Spleen (tissue), 11 donors: ENCODE data around the gene CSE1L. TPM values are rescaled to one million over a fixed set of nuclear protein-coding genes. Genes with fewer than 3 reads are reported as not detected.

Experiments
- DNase-seq: peaks from one replicate; pipeline ENCODE4 v3.0.0-alpha.2; 2020
- H3K27ac ChIP-seq, 8 donors: fragments of 200-600 bp; sonication (generic) in 7 of 8; 1 replicate in 4 of 8; 2 replicates in 4 of 8; pipeline versions ENCODE4 v1.5.0 to v1.8.0; 2016 to 2021; ENCODE audit warnings: inconsistent platforms in 4 of 8, mild to moderate bottlenecking in 4 of 8, moderate library complexity in 1 of 8
- H3K27me3 ChIP-seq, 7 donors: fragments of 200-600 bp; sonication (generic) in 6 of 7; replicated peaks in 1 of 7; 1 replicate in 4 of 7; 2 replicates in 3 of 7; pipeline versions ENCODE4 v1.5.0 to v1.8.0; 2016 to 2021; ENCODE audit warnings: inconsistent platforms in 3 of 7, mild to moderate bottlenecking in 1 of 7
- H3K36me3 ChIP-seq, 6 donors: fragments of 200-600 bp; sonication (generic) in 5 of 6; 1 replicate in 4 of 6; 2 replicates in 2 of 6; pipeline versions ENCODE4 v1.5.0 to v1.8.0; 2016 to 2021; ENCODE audit warnings: inconsistent platforms in 2 of 6
- H3K4me1 ChIP-seq, 6 donors: fragments of 200-600 bp; sonication (generic) in 5 of 6; 1 replicate in 3 of 6; 2 replicates in 3 of 6; pipeline versions ENCODE4 v1.5.0 to v1.8.0; 2016 to 2021; ENCODE audit warnings: inconsistent platforms in 3 of 6
- H3K4me3 ChIP-seq, 8 donors: fragments of 200-600 bp; sonication (generic) in 7 of 8; 1 replicate in 4 of 8; 2 replicates in 4 of 8; pipeline versions ENCODE4 v1.5.0 to v1.8.0; 2016 to 2021; ENCODE audit warnings: inconsistent platforms in 4 of 8, mild to moderate bottlenecking in 4 of 8, moderate library complexity in 2 of 8
- H3K9me3 ChIP-seq, 8 donors: fragments of 200-600 bp; sonication (generic) in 7 of 8; 1 replicate in 4 of 8; 2 replicates in 4 of 8; pipeline versions ENCODE4 v1.5.0 to v1.8.0; 2016 to 2021; ENCODE audit warnings: inconsistent platforms in 4 of 8
- CTCF ChIP-seq, 11 experiments: fragments of 200-600 bp in 7 of 11; fragments of 450-650 bp in 4 of 11; sonication (generic) in 4 of 11; IDR thresholded peaks in 8 of 11; conservative IDR thresholded peaks in 3 of 11; 1 replicate in 7 of 11; 2 replicates in 4 of 11; pipeline versions ENCODE4 v1.4.0 to v1.8.0; 2016 to 2021; ENCODE audit warnings: antibody characterized with exemption in 11 of 11, inconsistent platforms in 4 of 11, mild to moderate bottlenecking in 1 of 11
- POLR2A ChIP-seq, 3 donors: fragments of 450-650 bp; IDR thresholded peaks; one replicate each; pipeline ENCODE4 v1.5.1; 2017; ENCODE audit warnings: antibody characterized with exemption in 3 of 3, mild to moderate bottlenecking in 1 of 3
- POLR2AphosphoS5 ChIP-seq, 3 donors: sonication (generic); formaldehyde crosslinking; IDR thresholded peaks; one replicate each; pipeline ENCODE4 v1.5.1; 2017; ENCODE audit warnings: antibody characterized with exemption in 3 of 3
- WGBS, 5 donors: extraction: QIAGEN DNeasy Blood & Tissue Kit in 3 of 5; methylation state at CpG; one replicate each; pipeline versions ENCODE4 v1.1.5 to v1.1.7; 2013 to 2018; 5-methylcytosine and 5-hydroxymethylcytosine counted together
- intact Hi-C: fragments of 100-400 bp; cut with DNase I; formaldehyde crosslinking; loops from one replicate; pipeline ENCODE4 v1.15.0; 2023; ENCODE audit warnings: low total_unique reads
- polyA plus RNA-seq, 3 donors: library from polyadenylated mRNA; stranded (reverse); fragments of 200-250 nt; gene quantifications; one replicate each; pipeline ENCODE4 v1.2.1, GENCODE V29; 2013
- total RNA-seq, 7 donors: library from RNA; depleted of rRNA in 3 of 7; stranded (reverse); fragments of >200 nt in 3 of 7; fragmentation: NEBNext Ultra II Directional in 4 of 7; extraction: Animal tissue kit (Norgen Biotek cat#: 25700) in 4 of 7; gene quantifications; one replicate each; pipeline versions ENCODE4 v1.1.0 to v1.2.1, GENCODE V29; 2016 to 2021
- donor health status: healthy with polysubstance abuse.
- donor health status: DM: no; HTN: no; CAD: no; lungs with moderate emphysema.
- donor health status: DM: no; HTN: no; CAD: no.
- donor health status: Bipolar disorder and iron deficiency.
- donor health status: healthy.
- donor health status: DM: no; HTN: no; CAD: no.
- donor health status: DM: yes; HTN: yes; CAD: no.

CSE1L gene
- total and polyA plus RNA-seq, 10 donors: 16.7 to 51.5 (median 33.8) TPM

GRCh38 chr20:49110767-49111694, 64.9 kb downstream of the CSE1L start:
- Histone ChIP-seq H3K9me3 (no peaks in the 10 kb centered on the region), H3K27me3 (no peaks in the 10 kb centered on the region), H3K4me1 (no peaks in the 10 kb centered on the region), H3K36me3 (peaks cover 0 to 73% (median 42%) of the 10 kb centered on the region in 6 donors), H3K4me3 (no peak overlapping the region), H3K27ac (no peak overlapping the region)
- 93 to 98% (median 95%) methylated on average over 6 of the region's 6 CpGs for WGBS, 5 donors
- DNase-seq: no peak
- no peak for TF ChIP-seq POLR2A (IDR thresholded peaks at IDR 0.05)
- intact Hi-C loops: no loop called here

GRCh38 chr20:49112596-49113274, 66.6 kb downstream of the CSE1L start:
- Histone ChIP-seq H3K27ac (no peak overlapping the region), H3K9me3 (no peaks in the 10 kb centered on the region), H3K27me3 (no peaks in the 10 kb centered on the region), H3K4me3 (no peak overlapping the region), H3K4me1 (no peaks in the 10 kb centered on the region), H3K36me3 (peaks cover 0 to 85% (median 59%) of the 10 kb centered on the region in 6 donors)
- no peak for DNase-seq
- intact Hi-C loops: no loop called here
- WGBS, 5 donors: 93 to 96% (median 94%) methylated on average over 15 of the region's 15 CpGs
- no peak for TF ChIP-seq CTCF (IDR thresholded peaks at IDR 0.05 in 8 of 11, conservative IDR thresholded peaks at IDR 0.05 in 3 of 11)
- no peak for TF ChIP-seq POLR2A (IDR thresholded peaks at IDR 0.05)
- TF ChIP-seq POLR2AphosphoS5 (IDR thresholded peaks at IDR 0.05): no peak

- Histone ChIP-seq H3K4me3 (no peak overlapping the region), H3K36me3 (peaks cover 0 to 100% (median 81%) of the 10 kb centered on the region in 6 donors), H3K27me3 (no peaks in the 10 kb centered on the region), H3K9me3 (no peaks in the 10 kb centered on the region), H3K27ac (no peak overlapping the region), H3K4me1 (no peaks in the 10 kb centered on the region)
- no peak for DNase-seq
- no peak for TF ChIP-seq CTCF (IDR thresholded peaks at IDR 0.05 in 8 of 11, conservative IDR thresholded peaks at IDR 0.05 in 3 of 11)
- TF ChIP-seq POLR2A (IDR thresholded peaks at IDR 0.05): no peak
- no peak for TF ChIP-seq POLR2AphosphoS5 (IDR thresholded peaks at IDR 0.05)
- WGBS, 5 donors: 86 to 93% (median 89%) methylated on average over 7 of the region's 7 CpGs
- intact Hi-C loops: no loop called here
These were observed 69.5 kb downstream of the CSE1L start for GRCh38 chr20:49115564-49115963.

GRCh38 chr20:49118307-49118706, 72.2 kb downstream of the CSE1L start:
- no peak overlapping the region for H3K27ac ChIP-seq
- peaks cover 0 to 100% (median 87%) of the 10 kb centered on the region in 6 donors for H3K36me3 ChIP-seq
- no peaks in the 10 kb centered on the region for H3K4me1 ChIP-seq
- intact Hi-C loops: no loop called here
- no peaks in the 10 kb centered on the region for H3K9me3 ChIP-seq
- no peaks in the 10 kb centered on the region for H3K27me3 ChIP-seq
- DNase-seq: no peak
- 92 to 96% (median 95%) methylated on average over 3 of the region's 3 CpGs for WGBS, 5 donors
- no peak overlapping the region for H3K4me3 ChIP-seq
- TF ChIP-seq POLR2AphosphoS5 (IDR thresholded peaks at IDR 0.05) (no peak), CTCF (IDR thresholded peaks at IDR 0.05 in 8 of 11, conservative IDR thresholded peaks at IDR 0.05 in 3 of 11) (no peak), POLR2A (IDR thresholded peaks at IDR 0.05) (no peak)
